Nucleus accumbens (tissue), 56 donors: ENCODE measurements around the gene TLCD5.

Experiments used
- DNase-seq, 56 donors: peaks; one replicate each; lab custom pipeline; 2025; lab: John Stamatoyannopoulos, UW

TLCD5 gene

GRCh38 chr11:120324932-120325810, at the start of gene TLCD5:
TSS of gene TLCD5 (plus strand) at chr11:120325299. CDS start at chr11:120327442, 2,143 bp downstream.
- DNase-seq: peak in 50 of 56 donors; percentile 17 to 82 (median 58)

- DNase-seq: no peak
These were observed 45.6 kb upstream of the TLCD5 start for GRCh38 chr11:120279502-120279901.

GRCh38 chr11:120280600-120281051, 44.5 kb upstream of the TLCD5 start:
- DNase-seq: no peak

- DNase-seq: no peak
These were observed 43.8 kb upstream of the TLCD5 start for GRCh38 chr11:120281143-120281795.

- no peak for DNase-seq
These were observed 42.0 kb upstream of the TLCD5 start for GRCh38 chr11:120283124-120283523.

DNA sequence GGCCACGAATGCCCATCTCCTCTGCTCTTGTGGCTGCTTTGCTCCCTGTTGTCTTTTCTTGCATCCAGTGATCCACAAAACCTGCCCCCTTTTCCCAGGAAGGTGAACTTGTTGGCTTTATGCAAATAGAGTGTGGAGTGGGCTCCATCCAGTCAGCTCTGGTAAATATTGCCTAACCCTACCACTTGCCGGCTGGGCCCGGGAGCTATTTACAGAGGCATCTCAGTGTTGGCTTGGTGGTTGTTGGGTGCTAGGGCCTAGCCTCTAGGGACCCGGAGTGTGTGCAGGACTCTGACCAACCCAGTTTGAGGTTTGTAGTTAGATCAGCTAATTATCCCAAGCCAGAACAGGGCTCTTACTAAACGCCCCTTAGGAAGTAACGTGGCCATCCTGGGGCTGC, 40.8 kb upstream of the TLCD5 start:
- DNase-seq: no peak

- DNase-seq: no peak
These were observed 39.8 kb upstream of the TLCD5 start for GRCh38 chr11:120285256-120285655.

DNA sequence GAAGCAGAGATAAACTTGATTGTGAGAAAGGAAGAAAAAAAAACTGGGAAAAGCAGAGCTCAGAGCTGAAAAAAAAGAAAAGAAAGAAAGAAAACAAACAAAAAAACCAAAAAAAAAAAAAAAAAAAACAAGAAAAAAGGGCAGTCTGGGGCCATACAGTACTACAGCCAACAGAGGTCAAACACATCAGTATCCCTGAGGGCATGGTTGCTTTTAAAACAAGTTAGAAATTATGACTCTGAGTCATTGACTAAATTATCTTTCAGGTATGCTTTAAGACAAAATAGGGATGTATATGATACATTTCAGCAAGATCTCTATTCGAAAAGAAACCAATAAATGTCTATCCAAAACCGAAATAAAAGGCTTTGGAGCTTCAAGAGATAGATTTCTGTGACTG, 37.1 kb upstream of the TLCD5 start:
- DNase-seq: no peak

DNA sequence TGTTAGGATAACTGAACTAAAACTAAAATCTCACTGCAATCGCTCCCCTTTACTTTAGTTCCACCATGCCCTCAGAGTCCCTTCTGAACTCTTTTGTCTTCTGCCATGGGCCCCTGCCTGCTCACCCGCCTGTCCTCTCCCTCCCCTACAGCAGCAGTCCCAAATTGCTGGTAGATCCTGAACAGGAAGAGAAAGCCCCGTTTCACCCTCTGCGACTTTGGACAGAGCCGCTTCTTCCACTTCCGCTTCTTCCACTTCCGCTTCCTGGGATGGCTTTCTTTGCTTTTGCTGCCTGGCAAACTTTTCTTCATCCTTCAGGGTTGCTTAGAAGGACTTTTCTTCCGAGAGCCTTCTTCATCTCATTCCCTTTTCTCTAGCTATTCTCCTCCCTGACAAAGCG, 35.7 kb upstream of the TLCD5 start:
- no peak for DNase-seq

- no peak for DNase-seq
These were observed 34.1 kb upstream of the TLCD5 start for GRCh38 chr11:120290956-120291355.

GRCh38 chr11:120293038-120293800, 31.9 kb upstream of the TLCD5 start:
- no peak for DNase-seq

DNA sequence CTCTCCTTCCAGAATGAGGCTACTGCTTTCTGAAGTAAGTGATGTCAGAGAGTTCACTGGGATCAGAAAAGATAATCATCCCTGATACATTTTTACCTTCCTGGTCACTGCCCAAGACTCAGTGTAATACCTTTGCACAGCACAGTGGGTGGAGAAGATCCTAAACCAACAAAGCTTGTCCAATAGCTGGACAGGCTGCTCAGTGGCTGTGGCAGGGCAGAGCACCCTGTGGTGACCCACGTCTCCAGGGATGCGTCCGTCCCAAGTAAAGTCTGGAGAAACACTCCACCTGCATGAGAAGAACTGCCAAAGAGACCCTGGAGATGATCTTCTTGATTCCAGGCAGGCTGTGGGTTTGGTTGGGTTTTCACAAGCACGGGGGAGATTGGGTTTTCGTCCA, 31.0 kb upstream of the TLCD5 start:
- no peak for DNase-seq

DNA sequence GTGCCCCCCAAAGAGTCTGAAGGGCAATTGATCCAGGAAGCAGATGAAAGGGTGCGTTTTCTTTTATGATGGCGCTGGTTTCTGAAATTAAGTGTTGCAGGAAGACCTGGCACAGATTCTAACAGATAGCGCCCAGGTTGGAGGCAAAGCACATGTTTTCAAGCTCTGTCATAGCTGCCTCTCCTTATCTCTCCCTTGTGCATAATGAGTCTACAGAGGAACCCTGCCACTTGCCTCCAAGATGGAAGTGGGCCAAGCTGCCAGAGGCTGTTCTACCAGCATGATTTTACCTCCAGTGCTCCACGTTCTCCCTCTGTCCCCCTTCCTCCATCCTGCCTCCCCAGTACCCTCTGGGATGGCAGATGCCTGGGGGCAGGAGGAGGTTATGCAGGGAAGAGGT, 30.0 kb upstream of the TLCD5 start:
- no peak for DNase-seq

DNA sequence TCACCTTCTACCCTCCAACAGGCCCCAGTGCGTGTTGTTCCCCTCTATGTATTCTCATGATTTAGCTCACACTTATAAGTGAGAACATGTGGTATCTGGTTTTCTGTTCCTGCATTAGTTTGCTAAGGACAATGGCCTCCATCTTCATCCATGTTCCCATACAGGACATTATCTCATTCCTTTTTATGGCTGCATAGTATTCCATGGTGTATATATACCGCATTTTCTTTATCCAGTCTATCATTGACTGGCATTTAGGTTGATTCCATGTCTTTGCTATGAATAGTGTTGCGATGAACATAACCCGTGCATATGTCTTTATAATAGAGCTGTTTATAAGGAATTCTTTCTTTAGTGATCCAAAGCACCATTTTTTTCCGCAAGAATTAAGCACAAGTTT, 28.5 kb upstream of the TLCD5 start:
- no peak for DNase-seq

DNA sequence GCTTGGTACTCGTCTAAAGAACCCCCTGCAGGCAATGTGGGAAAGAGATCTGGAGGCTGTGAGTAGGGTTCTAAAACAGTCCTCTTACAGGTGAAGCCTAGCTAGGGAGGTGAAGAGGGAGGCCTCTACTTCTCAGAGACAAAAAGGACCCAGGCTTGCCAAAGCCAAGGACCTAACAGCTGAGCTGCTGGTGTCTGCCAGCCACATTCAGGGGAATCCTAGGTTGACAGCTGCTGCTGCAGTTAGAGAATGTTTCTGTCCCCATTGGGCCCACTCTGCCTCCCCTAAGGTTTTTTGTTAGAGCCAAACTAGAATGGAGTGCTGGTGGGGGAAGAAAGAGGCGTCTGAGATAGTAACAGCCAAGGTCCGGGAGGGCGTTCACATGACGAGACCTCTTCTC, 26.6 kb upstream of the TLCD5 start:
- no peak for DNase-seq

DNA sequence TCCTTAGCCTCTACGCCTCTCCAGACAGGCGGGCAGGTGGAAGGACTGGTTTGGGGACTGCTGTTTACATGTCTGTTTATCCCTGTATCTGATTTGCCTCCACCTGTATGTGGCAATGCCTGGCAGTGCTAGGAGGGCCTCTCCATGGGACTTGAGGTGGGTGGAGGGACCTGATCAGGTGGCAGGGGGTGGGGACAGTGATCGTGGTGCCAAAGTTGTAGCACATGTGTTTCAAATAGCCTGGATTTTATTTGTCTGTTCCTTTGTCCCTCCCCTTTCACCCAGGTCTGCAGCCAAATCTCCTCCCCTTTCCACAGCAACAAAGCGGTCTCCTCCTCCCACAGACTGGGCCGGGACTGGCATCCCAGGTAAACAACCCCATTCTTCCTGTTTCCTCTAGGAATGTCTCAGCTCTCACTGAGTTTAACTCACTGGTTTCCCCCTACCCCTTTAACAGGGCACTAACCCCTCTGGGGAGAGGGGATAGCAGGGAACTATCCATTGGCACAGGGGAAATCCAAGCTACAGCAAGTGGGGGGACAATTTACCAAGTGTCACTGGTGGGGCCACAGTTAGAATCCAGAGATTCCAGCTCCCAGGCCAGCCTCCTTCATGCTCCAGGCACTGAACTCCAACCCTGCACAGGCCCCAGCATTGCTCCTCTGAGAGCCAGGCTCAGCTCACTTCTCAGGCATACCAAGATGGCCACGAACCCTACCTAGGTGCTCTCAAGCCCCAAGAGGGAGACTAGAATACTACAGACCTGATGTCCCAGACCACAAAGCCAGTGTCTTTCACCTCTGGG, 22.9 kb upstream of the TLCD5 start:
- no peak for DNase-seq

GRCh38 chr11:120303004-120303637, 22.0 kb upstream of the TLCD5 start:
- DNase-seq: peak in 26 of 56 donors; percentile 2 to 68 (median 18)

DNA sequence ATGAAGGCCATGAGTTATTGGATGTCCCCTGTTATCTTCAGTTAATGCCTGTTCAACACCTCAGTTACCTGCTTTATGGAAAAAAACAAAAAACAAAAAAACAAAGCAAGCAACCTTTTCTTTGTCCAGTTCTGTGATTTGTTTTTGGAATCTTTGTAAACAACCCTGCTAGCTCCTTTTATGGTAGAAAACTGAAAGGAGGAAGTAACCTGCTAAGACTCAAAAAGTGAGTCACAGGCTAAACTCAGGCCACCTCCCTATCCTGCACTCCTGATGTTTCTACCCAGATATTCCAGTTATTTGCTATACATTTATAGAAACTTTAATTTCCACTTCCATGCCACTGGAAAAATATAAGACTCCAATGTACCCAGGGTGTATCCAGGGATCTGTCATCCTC, 20.6 kb upstream of the TLCD5 start:
- DNase-seq: no peak

GRCh38 chr11:120305286-120305685, 19.8 kb upstream of the TLCD5 start:
- no peak for DNase-seq
